NCI-H82 treated with DMSO at 0.1 percent for 48 hours (cell line): ENCODE measurements around the gene MINAR1.
"Not testable (repeated sequence)": the region's sequence is repeated elsewhere in the genome, so short reads cannot be mapped to it uniquely, and the experiment has no call there.

Experiments
- DNase-seq: peaks from one replicate; lab custom pipeline; 2025; ENCODE audit not compliant: unreplicated experiment; lab: John Stamatoyannopoulos, UW

MINAR1 gene, protein sequence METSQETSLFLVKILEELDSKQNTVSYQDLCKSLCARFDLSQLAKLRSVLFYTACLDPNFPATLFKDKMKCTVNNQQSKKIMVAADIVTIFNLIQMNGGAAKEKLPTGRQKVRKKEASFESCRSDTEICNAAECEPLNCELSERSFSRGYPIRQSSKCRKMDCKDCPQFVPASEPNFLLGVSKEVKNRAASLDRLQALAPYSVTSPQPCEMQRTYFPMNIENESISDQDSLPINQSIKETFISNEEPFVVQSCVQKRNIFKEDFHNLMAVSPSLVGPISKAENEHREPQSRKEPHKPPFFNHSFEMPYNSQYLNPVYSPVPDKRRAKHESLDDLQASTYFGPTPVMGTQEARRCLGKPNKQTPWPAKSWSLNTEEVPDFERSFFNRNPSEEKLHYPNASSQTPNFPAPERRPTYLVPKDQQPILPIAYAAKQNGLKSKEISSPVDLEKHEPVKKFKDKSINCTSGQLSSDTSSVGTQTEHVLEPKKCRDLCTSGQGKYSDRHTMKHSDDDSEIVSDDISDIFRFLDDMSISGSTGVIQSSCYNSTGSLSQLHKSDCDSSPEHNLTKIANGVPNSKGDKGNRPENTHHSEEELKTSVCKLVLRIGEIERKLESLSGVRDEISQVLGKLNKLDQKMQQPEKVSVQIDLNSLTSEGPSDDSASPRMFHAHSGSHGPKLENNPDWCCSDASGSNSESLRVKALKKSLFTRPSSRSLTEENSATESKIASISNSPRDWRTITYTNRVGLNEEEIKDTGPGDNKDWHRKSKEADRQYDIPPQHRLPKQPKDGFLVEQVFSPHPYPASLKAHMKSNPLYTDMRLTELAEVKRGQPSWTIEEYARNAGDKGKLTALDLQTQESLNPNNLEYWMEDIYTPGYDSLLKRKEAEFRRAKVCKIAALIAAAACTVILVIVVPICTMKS

DNA sequence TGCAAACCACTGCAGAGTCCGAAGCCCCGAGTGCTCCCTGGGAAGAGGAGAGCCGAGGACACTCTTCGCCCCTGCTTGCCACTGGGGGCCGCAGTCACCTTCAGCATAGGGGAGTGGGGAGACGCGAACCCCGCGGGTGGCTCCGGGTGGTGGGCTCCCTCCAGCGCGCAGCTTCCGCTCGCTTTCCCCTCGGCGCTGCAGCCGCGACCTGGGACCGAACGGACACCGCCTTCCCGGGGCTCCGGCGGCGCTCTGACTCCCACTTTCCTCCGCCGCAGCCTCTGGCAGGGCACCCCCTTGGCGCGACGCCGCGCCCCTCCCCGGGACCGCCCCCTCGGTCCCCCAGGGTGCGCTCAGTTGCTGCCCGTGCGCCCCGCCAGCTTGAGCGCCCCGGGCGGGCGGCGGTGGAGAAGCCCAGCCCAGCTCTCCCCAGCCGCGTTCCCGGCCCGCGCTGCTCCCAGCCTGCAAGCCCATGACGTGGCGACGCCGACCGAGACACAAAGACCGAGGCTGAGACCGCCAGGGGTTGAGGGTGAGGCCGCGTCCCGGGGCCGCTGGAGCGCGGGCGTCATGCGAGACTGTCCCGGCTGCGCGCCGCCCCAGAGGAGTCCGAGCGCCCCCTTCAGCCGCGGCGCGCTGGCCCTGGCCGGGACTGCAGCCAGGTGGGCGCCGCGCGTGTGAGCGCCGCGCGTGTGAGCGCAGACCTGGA, at the start of gene MINAR1:
Gene MINAR1, plus strand, starts transcription at position 701 of the 709 bp plus-strand sequence. CDS start 23,812 bp downstream, outside the sequence.
- DNase-seq, result no peak

DNA sequence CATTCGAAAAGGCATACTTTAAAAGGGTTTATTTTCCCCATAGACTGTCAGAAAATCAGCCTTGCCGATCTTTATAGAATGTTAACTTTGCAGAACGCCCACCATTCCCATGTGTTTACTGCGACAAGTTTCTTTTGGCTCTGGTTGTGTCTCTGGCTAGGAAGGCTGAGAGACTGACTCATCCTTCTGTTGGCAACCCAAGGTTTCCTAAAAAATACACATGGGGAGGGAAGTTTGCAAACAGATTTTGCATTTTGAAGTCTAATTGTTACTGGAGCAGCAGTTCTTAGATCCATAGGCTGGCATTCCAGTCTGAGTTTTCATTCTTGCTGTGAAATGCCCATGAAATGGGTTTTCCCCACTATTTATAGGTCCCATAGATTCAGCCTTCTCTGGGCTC, 37.9 kb upstream of the MINAR1 start:
- no peak for DNase-seq

DNA sequence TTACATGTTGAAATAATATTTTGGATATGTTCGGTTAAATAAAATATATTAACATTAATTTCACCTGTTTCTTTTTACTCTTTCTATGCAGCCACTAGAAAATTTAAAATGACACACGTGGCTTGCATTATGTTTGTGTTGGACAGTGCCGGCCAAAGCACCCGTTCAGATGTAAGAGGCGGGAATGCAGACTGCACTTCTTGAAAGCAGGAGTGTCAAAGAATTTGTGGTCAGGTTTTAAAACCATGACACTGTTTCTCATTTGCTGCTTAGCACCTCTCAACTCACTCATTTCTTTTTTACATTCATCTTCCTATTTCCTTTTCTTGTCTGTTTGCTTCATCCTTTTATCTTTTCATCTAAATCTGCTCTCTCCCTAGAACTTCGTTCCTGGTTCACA, 35.3 kb upstream of the MINAR1 start:
- no peak for DNase-seq

DNA sequence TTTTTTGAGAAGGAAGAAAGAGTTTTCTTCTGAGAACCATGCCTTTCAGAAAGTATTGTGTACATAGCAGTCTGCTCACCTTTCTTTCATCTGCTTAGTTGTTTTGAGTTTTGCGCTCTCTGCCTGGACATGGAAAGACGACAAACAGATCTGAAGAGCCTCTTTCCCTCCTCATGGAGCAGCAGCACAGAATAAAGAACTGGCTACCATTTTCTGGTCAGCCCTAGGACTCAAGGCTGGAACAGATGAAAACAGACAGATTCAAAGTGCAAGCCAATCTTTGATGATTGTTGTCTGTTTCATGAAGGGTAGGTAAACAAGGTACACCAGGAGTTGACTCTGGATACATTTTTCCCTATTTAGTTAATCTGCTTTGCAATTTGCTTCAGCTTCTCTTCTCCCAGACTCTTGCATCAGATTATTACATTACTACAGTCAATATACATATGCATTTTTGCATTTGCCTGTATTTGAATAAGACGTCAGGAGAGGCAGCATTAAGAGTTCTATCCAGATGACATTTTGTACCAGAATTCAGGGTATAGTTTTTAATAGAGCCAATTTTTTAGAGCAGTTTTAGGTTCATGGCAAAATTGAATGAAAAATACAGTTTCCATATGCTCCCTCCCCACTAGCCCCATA, 34.7 kb upstream of the MINAR1 start:
- DNase-seq, result no peak

DNA sequence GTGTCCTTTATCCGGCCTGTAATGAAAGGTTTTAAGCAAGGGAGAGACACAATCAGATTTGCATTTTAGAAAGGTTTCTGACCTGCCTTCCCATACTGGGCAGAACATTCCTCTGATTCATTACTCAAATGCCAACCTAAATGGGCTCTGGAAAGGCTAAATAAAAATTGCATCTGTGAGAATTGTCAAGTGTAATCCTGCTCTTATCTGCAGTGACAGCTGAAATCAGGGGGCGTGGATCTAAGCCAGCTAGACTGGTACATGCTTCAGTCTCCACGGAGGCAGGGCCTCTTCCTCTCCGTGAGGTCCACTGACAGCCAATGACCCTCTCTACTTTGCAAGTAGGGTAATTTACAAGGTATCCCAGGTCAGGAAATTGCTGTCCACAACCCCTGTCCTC, 32.5 kb upstream of the MINAR1 start:
- no peak for DNase-seq

DNA sequence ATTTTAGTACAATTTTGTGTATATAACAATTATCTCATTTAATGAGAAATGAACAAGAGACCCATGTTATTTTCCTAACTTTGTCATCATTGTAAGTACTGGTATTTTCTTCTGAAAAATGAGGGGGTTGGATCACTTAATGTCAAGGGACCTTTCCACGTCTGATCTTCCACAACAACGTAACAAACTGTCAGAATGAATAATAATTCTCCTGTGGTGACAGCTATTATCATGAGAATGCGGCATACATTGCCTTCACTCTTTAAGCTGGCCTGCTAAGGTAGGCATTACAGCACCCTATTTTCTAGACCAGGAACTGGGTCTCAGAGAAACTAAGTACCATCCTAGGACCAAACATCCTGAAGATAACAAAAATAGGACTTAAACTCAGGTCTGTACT, 31.5 kb upstream of the MINAR1 start:
- DNase-seq, result no peak

DNA sequence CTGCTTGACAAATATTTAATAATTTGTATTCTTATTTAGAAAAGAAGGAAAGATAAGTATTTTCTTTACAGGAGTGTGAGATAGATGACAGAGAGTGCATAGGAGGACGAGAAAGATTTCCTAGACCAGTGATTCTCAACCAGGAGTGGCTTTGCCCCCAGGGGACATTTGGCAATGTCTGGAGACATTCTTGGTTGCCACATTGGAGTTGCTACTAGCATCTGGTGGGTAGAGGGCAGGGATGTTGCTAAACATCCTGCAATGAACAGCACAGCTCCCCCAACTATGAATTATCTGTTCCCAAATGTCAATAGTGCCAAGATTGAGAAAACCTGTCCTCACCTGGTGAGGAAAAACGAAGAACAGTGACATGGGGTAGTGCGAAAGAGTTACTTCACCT, 30.8 kb upstream of the MINAR1 start:
- DNase-seq, result no peak

DNA sequence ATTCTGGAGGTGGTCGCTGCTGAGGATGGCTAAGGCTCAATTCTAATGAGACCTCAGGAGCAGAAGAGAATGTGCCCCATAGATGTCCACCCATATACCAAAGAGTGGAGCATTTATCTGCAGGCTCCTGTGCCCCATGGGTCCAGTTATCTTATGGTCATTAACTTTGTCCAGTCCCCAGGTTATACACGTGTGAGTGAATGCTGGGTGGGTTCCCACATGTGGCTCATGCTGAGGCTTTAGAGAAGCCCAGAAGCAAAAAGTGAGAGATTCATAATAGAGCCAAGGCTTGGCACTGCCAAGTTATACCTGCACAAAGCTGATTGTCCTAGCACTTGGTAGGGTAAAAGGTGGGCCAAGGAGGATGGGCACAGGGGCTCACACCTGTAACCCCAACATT, 30.0 kb upstream of the MINAR1 start:
- DNase-seq, result no peak

DNA sequence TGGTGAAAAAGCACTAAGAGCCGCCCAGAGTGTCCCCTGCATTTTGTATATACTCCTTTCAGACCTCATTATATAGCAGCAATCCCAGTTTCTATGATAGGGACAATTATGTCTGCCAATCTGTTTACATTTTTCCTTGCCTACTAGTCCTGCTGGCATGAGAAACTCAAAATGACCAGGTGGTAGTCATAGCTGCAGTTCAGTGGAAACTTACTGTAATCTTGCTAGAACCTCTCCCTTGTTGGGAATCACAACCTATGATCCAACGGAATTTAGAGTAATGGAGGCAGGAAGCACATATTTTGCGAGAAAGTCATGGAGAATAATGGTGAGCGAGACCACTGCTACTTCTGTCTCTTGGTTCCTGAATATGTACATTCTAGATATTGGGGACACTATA, 28.6 kb upstream of the MINAR1 start:
- DNase-seq, result no peak

DNA sequence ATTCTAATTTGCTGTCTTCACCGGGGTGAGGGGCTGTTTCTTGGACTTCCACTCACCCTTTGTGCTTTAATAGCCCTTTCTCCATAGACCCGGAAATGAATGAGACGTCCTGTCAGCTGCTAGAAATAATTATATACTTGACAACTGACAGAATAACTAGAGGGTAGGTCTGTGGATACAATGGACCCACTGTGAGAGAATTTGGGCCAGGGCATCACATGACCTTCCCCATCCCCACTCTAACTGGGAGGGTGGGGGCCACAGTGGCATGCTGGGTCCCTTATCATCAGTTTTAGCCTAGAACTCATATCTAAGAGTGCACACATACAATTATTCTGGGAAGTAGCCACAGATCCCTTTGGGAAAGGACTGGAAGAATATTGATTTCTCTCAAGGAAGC, 25.9 kb upstream of the MINAR1 start:
- DNase-seq, result no peak

DNA sequence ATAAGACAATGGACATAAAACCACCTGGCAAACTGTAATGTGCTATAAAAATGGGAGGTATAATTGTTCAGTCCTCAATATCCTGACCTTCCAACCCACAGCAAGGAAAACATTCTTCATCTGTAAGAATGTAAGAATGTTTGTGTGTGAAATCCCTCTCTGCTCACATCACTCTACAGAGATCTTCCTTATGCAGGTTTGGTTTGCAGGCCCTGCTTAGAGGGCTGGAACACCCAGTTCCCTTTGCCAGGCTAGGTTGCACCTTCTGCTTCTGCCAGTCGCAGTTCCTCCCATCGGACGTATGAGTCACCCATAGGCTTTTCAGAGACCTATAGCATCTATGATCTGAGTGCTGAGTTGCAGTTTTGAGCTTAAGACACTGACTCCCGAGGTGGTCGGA, 24.1 kb upstream of the MINAR1 start:
- no peak for DNase-seq

DNA sequence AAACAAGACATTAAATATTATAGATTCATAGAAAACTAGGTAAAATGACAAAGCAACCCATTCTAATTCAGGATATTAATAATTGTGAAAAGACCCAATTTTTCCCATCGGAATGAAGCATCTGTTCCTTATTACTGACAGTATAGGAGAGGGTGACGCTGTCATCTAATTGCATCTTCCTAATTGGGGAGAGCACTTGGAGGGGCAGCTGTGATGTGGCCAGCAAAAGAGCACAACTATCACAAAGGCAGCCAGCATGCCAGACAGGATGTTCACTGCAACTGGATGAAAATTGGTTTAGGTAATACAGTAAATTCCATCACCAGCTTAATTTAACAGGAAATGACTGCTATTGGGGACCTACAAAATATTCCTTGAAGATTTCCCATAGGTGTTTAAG, 21.9 kb upstream of the MINAR1 start:
- DNase-seq, result no peak

DNA sequence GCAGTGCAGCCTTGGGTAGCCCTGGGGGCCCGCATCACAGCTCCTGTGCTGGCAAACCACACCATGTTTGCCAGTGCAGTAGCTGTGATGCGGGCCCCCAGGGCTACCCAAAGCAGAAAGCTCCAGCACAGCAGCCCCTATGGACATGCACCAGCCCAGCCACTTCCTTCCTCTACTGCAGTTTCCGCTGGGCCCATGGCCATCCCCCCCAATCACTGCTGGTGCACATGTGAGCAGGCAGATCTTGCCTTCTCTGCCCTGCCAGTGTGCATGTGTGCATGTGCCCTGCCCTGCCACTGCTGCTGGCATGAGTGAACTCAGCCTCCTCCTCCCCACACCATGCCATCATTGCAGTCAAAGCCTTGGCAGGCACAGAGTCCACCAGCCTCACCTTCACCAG, 20.1 kb upstream of the MINAR1 start:
- no peak for DNase-seq

DNA sequence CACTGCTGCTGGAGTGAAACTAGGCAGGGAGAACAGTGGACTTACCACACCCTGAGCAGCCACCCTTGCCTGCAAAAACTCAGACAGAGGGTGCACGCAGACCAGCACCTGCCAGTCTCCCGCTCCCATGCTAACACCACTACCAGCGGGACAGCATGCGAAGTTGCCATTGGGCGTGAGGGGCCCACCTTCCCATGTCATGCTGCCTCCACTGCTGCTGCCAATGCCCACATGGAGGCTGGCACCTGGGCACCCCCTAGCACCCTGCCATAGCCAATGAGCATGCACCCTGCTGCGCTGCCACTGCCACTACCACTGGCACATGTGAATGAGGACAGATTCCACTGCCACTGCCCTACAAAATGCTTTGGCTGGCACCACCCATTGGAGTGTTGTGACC, 19.7 kb upstream of the MINAR1 start:
- DNase-seq, result no peak

DNA sequence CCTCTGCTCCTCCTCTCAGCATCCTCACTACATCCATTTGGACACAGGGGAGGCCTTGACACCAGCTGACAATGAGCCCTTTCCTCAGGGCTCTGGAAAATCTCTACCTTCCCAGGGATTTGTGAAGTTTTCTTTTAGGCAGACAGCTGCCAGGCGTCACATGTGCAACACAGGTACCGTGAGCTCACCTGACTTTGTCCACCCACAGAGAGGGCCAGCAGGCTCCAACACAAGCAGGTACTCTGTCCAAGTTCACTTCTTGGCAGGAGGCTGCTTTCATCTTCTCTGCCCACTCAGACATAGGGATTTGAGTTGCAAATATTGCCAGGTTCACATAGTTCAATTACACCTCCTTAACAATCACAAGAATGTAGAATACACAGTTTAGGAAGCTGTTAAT, 15.3 kb upstream of the MINAR1 start:
- no peak for DNase-seq

DNA sequence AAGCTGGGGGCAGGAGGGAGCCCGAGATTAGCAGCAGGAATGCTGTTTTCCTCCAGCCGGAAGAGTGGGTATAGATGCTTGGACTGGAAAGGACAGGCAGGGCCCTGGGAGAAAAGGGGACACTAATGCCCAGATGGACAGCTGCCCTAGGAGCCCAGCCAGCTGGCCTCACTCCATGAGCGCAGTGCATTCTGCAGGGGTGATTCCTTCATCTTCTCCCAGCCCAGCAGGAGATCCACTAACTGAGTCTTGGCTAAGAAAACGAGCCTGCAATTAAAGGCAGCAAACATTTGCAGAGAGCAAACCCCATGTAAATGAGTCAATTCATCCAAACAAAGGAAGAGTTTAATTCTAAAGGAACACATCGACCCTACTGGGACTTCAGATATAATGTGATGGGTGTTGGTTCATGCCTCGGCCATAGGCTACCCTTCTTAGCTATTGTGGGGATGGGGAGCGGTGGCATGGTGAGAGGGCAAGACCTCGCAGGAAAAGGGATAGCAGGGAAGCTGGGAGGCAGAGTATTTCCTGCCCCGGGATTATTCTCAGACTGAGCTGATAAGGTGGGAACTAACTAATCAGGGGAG, 13.3 kb upstream of the MINAR1 start:
- no peak for DNase-seq

DNA sequence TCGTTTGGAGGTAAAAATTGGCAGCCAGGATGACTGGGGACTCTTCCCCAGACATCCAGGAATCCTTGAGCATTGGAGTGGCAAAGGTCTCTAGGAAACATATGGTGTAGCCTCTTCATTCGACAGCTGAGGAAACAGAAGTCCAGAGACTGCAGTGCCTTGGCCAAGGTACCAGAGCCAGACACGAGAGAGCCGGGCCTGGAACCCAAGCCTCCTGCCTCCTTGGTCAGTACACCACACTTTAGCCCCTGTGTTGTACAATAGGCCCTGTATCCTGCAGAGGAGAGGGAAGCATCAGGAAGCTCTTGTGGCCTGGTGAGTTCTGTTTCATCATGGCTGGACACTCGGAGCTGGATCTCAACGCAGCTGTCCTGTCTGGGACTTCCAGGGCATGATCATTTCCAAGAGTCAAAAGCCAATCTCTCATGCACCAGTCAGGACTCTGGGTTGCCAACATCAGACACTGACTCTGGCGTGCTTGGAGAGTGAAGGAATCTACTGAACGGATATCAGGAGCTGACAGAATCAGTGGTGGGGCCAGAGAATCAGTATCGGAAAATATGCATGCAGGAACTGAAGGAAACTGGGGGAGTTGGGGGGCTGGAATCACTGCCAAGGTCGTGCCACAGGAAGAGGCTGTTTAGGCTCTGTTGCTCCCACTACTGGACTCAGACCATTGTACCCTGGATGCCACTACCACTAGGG, 6.4 kb upstream of the MINAR1 start:
- DNase-seq, result no peak

DNA sequence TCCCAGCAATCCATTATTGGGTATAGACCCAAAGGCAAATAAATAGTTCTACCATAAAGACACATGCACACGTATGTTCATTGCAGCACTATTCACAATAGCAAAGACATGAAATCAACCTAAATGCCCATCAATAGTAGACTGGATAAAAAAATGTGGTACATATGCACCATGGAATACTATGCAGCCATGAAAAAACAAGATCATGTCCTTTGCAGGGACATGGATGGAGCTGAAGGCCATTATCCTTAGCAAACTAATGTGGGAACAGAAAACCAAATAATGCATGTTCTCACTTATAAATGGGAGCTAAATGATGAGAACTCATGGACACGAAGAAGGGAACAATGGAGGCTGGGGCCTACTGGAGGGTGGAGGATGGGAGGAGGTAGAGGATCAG, 5.2 kb upstream of the MINAR1 start:
- not testable (repeated sequence) for DNase-seq

DNA sequence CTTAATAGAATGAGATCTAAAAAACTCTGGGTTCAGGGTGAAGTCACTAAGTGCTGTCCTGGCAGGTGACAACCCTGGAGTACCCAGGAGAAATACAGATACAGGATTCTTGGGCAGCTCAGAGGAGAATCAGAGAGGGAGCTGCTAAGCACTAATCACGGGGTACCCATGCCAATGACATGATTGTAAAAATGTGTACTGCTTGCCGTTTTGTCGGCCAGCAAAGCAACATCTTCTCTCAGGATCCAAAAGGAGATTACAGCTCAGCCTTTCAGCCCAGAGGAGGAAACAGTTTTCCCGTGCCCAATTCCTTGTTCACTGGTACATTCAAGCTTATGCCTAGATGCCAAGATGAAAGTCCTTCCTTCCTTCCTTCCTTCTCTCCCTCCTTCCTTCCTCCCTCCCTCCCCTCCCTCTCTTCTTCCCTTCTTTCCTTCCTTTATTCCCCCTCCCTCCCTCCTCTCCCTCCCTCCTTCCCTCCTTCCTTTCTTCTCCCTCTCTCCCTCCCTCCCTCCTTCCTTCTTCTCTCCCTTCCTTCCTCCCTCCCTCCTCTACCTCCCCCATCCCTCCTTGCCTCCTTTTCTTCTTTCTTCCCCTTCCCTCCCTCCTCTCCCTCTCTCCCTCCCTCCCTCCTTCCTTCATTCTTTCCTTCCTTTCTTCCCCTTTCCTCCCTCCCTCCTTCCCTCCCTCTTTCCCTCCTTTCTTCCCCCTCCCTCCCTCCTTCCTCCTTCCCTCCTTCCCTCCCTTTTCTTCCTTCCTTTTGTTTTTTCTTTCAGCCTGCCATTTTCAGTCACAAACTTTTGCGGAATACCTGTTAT, 4.1 kb upstream of the MINAR1 start:
- no peak for DNase-seq
